NK-92 (cell line): ENCODE data around the gene MTARC2.
"Not testable (repeated sequence)": the region's sequence is repeated elsewhere in the genome, so short reads cannot be mapped to it uniquely, and the experiment has no call there.

Experiments
- DNase-seq: peaks from one replicate; lab custom pipeline; 2025; ENCODE audit not compliant: unreplicated experiment; lab: John Stamatoyannopoulos, UW

The MTARC2 gene

DNA sequence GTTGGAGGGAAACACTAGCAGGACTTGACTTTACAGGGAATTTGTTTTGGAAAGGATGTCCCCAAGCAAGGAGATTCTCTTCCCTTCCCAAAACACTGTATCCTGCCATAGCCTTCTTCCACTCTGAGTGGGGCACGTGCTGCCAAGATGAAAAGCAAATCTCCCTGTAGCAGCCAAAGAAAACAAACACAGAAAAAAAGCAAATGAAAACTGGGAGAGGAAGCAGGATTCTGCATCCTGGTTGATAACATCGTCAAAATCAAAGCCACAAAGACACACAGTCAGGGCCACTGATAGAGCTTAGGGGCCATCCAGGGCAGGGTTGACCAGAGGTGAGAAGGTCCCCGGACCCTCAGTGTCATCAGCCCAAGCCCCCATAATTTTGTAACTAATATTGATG, 16.0 kb upstream of the MTARC2 start:
- DNase-seq, result no peak

DNA sequence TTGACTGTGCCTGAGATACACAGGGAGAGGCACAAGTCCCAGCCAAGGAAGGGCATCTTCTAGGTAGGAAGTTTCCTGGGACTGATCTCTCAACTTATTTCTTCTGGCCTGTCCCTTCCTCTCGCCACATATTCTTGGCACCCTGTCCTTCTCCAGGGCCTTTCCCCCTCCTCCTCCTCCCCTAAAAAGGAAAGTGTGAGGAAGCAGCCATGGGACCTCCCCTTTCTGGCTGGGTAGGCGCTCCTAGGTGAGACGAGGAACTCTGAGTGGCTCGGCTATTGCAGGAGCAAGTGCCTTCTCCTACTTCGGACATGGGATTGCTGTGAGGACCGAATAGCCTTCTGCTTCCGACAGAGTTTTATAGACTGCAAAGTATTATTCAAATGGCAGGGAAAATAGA, 15.5 kb upstream of the MTARC2 start:
- no peak for DNase-seq

DNA sequence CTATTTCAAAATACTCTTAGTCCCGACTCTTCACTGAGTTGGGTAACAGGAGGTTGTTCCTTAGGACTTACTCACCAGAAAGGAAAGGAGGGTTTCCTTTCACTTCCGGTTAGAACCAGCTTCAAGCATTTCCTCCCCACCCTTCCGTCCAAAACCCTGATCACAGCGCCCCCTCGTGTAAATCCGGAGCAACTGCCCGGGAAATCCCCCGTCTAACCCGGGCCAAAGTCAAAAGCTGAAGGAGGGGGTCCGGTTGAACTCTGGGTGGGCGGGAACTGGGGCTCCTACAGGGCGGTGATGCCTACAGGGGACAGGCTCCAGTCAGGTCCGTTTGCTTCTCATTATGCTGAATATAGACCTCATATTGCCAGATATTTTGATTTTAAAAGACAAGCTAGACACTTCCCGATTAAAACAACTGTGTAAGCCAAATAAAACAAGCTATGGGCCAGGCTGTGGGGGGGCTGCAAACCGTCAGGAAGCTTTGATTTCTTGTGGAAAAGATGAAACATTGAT, 15.0 kb upstream of the MTARC2 start:
- no peak for DNase-seq

DNA sequence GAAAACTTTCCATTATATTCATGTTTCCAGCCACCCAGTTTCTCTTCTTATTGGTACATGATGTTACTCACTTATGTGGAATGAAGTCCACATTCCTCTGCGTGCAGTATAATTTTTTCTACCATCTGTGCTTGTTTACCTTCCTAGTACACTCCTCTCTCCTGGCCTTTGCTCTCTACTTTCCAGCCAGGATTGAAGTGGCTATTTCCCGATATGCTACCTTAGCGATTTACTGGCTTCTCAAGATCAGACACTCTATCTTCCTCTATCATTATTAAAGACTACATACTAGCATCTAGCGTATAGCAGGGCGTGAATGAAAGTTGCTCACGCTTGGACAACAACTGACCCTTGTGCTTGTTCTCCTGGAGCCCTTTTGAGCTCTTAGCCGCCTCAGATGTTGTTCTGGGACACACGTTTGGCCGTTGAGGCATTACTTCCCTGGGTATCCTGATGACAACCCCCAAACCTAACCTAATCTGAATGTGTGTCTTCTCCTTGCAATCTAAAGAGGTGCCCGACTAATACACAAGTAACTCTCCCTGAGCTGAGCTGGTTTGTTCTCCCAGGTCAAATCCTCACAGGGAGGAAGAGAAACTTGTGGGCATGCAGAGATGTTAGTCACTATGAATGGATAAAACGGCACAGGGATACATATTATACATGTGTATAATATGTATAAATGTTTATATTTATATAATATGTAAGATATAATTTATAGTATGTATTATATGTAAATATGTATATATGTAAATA, 13.4 kb upstream of the MTARC2 start:
- no peak for DNase-seq

DNA sequence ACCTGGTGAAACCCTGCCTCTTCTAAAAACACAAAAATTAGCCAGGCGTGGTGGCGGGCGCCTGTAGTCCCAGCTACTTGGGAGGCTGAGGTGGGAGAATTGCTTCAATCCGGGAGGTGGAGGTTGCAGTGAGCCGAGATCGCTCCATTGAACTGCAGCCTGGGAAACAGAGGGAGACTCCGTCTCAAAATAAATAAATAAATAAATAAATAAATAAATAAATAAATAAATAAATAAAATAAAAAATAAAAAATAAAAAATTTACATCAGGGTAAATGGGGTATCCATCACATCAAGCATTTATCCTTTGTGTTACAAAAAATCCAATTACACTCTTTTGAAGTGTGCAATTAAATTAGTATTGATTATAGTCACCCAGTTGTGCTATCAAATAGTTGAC, 11.8 kb upstream of the MTARC2 start:
- DNase-seq, result not testable (repeated sequence)

DNA sequence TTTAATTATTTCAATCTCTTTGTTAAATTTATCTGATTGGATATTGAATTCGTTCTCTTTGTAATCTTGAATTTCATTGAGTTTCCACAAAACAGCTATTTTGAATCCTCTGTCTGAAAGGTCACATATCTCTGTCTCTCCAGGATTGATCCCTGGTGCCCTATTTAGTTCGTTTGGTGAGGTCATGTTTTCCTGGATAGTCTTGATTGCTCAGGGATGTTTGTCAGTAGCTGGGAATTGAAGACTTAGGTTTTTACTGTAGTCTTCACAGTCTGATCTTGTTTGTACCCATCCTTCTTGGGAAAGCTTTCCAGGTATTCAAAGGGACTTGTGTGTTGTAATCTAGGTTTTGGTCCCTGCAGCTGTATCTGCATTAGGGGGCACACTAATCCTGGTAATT, 6.8 kb upstream of the MTARC2 start:
- no peak for DNase-seq

DNA sequence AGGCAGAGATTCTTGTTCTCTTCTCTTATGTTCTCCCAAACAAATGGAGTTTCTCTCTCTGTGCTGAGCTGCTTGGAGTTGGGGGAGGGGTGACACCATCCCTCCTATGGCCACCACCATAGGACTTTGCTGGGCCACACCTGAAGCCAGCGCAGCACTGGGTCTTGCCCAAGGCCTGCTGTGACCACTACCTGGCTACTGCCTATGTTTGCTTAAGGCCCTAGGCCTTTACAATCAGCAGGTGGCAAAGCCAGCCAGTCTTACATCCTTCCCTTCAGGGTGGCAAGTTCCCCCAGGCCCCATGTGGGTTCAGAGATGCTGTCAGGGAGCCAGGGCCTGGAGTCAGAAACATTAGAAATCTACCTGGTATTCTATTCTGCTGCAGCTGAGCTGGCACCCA, 6.3 kb upstream of the MTARC2 start:
- no peak for DNase-seq

DNA sequence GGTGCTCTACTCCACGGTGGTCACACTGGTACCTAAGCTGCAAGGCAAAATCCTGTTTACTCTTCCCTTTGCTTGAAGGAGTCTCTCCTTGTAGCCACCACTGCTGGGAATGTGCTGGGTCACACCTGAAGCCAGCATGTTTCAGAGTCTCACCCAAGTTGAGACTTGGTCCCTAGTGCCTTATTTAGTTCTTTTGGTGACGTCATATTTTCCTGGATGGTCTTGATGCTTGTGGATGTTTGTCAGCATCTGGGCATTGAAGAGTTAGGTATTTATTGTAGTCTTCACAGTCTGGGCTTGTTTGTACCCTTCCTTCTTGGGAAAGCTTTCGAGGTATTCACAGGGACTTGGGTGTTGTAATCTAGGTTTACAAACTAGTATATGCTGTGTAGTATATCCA, 5.6 kb upstream of the MTARC2 start:
- no peak for DNase-seq

DNA sequence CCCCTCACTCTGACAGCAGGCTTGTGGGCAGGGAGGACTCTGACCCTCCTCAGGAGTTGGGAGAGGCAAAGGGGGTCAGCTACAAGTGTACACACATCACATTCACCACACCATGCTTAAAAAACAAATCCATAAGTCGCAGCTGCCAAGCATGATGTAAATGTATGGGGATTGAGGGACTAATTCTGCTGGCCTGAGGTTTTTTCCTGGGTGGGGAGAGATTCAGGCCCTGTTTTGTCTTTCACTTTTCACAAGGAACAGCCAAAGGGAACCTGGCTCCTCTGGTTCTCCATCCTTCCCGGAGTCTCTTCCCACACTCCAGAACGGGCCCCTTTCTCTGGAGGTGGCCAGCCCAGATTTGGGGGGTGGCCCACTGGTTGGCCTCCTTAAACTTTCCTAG, 1.3 kb upstream of the MTARC2 start:
- DNase-seq, result no peak

DNA sequence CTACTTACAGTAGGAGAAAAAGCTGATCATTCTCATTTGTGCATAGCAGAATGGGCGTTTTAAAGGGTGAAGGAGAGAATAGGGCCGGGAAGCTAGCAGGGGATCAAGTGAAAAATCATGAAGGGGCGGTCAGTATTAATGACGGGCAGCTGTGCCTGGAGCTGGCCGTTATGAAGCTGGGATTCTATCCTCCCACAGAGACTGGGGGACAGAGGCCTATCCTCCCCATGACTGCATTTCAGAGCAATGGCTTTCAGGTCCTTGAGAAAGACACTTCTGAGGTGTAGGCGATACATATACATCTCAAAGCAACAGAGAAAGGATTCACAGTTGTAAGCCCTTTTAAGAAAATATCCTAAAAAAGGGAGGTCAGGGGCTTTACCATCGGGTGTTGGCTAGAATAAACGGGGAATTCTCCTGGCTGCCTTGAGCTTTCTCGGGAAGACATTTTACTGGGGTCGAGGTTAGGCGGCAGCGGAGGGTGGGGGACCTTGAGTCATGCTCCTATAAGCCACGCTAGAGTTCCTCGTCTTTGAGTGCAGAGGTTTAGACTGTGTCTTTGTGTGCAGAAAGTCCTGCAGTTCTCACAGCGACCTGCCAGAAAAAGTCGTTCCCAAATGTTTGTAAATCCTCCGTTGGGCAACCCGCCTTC, 559 bp upstream of the MTARC2 start:
- no peak for DNase-seq

DNA sequence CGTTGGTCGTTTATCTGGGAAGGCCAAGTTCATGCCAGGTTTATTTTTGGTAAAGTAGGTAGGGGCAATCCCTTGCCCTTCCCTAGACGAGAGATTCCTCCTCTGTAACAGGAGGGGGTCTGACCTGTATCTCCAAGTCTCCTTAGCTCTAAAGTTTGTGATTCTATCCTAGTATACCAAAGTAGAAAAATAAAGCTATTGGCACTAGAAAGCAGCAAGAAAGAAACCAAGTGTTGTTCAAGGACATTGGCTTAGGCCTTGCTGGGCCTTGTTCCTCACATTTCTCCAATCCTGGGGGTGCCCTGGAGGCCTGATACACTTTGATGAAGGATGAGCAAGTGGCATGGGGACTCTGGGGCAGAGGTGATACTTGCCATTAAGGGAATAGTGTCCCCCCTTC, 814 bp downstream of the MTARC2 start:
- no peak for DNase-seq

DNA sequence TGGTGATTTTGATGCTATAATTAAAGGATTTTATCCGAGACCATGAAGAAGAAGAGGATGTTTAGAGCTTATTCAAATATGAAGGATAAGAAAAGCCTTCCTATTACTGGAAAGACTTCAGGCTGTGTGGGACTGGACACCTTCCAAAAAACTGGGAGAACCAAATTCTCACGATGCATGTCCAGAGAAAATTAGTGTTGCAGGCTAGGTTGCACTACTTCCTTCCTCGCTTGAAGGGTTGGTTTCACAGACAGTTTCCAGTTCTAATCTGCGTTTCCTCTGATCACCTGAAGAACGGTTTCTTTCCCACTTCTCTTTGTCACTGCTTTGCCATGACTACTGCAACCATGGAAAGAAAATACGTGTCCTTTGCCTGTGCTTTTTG, 2.0 kb downstream of the MTARC2 start:
- no peak for DNase-seq

DNA sequence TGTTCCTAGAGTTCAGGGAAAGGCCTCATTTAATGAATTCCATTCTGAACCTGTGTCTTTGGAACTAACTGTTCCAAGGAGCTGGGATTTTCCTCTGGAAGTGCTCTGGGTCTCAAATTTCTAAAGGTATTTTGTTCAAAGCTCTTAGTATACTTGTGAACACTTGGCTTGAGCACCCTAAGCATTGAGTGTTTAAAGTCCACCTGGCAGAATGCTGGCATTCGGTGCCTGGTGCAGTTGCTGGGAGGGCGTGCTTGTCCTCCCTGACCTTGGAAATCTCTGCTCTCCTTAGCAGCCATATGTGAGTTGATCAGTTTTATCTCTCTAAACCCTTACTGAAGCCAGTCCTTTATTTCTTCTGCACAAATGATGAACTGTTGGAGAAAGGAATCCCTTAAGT, 3.0 kb downstream of the MTARC2 start:
- no peak for DNase-seq

DNA sequence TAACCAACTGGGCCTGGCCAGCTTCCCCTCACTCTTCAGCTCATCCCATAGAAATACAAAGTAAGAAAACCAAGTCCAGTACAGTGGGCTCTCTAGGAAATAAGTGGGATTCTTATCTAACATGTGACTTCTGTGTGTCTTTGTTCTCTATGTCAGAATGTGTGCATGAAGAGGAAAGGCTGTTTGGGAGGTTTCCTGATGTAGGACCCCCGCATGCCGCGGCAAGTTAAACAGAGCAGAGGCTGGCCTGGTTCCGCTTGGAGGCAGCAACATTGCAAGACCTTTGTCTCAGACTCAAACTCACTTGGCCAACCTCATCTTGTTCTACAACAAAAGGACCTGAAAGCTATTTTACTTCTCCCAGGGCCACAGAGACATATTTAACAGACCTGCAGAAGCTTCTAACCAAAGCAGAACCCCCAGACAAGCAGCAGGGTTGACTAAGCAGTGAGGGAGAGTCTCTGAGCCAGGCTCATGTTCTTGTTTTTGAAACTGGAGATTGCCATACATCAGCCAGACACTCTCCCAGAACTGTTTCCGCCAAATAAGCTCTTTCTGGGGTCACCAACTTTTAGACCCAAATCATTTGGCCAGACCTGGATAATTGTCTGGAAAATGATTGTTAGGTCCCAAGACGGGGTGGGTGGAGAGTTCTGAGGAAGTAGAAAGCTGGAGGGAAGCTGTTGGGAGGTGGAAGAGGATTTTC, 6.2 kb downstream of the MTARC2 start:
- no peak for DNase-seq

DNA sequence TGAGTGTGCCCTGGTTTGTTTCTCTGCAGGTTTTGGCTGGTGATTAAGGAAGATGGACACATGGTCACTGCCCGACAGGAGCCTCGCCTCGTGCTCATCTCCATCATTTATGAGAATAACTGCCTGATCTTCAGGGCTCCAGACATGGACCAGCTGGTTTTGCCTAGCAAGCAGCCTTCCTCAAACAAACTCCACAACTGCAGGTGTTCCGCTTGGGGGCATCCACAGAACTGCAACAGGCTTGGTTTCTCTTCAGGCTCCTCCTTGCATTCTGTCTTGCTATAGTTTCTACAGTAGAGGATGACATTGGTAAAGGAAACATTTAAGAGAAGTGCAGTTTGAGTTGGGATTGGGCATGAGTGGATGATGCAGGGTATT, 6.8 kb downstream of the MTARC2 start:
- no peak for DNase-seq

DNA sequence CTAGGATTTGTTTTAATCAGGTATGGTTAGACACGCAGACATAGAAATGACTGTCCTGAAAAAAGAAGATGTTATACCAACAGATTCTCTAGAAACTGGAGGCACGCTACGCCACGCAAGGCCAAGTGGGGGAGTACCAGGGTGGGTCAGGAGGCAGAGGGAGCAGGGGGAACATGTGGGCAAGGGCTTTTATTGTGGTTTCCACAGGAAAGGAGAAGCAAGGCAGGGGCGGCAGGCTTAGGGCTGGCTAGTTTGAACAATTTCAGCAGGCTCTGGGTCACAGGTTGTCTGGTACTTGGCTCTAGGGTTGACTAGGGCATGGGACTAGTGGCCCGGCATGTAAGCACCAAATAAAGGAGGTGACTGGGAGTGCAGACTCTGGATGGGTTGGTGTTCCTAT, 7.2 kb downstream of the MTARC2 start:
- DNase-seq, result no peak

DNA sequence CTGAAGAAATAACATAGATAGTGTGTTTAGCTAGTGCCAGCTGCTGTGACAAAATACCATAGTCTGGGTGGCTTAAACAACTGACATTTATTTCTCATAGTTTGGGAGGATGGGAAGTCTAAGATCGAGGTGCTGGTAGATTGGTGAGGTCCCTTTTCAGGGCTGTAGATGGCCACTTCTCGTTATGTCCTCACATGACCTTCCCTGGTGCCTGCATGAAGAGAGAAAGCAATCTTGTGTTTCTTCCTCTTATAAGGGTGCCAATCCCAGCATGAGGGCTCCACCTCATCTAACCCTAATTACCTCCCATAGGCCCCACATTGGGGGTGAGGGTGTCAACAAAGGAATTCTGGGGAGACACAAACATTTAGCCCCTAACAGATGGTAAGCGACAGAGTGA, 9.3 kb downstream of the MTARC2 start:
- no peak for DNase-seq

DNA sequence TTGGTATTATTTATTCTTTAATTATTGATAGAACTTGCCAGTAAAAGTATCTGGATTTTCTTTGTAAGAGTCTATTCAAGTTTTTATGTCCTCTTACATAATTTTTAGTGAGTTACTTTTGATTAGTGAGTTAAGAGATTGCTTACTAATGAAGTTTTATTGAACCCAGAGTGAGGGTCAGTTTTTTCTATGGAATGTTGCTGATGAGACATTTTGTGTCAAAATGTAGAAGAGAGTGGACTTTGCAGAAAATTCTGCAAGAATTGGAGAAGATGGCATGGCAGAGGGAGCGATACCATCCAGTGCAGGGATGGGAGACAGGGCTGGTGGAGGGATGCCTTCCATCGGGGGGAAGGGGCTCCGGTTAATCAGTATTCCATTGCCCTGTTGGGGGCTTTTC, 11.0 kb downstream of the MTARC2 start:
- DNase-seq, result no peak

DNA sequence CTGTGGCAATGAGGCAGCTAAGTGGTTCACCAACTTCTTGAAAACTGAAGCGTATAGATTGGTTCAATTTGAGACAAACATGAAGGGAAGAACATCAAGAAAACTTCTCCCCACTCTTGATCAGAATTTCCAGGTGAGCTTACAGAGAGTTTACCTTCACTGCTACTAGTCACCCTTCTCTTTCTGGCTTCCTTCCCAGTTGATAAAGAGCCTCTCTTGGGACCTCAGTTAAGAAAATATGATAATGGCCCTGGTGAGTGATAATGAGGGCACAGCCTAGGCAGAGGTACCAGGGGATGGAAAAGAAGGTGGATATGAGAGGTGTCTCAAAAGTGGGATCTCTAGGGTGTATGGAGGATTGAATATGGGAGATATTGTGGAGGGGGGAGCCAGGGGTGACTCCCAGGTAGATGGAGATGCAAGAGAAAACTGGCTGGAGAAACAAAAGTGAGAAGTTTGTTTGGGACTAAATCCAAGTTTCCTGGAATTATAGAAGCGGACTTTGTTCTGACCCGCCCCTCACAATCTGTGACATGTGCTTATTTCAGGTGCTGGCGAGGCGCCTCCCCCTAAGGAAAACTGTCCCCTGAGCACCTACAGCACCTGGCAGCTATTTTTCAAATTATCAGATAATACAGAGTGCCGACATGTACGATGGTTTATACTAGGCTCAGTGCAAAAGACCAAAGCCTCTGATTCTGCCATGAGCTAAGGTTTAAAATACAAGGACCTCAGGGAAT, 13.7 kb downstream of the MTARC2 start:
- DNase-seq, result no peak

DNA sequence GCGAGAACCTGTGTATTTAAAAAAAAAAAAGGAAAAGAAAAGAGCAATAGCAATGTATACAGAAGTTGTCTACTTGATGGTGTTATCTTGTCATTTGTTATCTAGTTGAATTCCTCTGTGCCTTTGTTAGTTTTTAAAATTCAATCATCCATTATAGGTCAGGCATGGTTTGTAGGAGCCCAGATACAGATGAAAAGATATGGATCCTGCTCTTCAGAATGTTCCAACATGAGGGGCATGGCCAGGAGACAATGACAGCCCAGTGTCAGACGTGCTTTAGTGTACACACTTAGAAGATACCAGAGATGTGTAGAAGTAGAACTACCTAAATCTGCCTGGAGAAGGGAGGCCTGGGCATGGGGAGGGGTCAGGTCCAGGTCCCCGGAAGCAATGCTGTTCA, 16.6 kb downstream of the MTARC2 start:
- no peak for DNase-seq

DNA sequence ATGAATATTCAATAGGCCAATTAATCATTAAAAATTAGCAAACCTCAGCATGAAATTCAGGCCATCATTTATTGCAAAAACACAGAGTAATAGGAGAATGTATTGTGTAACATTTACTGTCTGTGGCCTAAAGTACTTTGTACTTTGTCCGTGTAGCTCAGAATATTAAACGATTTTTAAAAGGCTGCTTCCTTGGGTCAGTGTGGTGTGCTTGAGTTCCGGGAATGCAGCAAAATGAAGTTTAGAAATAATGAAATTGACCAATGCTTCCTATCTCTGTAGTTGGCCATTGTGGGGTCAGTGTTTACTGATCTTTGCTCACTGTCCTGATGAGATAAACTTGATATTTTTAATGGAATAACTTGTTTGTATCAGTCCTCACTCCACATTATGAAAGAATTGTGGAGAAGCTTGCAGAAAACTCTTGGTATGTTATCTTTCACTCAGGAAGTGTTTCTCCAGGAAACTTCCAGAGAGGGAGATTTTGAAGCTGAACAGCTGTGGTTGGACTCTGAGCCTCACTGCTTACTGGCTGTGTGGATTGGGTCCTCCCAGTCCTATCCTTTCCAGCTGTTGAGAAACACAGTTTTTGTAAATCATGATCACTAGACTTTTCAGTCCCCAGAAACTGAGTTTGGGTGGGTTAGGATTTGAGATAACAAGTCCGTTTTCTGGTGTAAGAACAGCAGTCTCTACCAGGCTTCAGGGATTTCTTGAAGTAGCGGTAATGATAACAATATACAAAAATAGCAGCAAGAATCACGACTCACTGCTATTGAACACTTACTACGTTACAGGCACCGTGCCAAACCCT, 19.4 kb downstream of the MTARC2 start:
- no peak for DNase-seq
